Liver (tissue), 9 donors: Measurements from ENCODE around the gene COX11. TPM values are rescaled to one million over a fixed set of nuclear protein-coding genes. Genes with fewer than 3 reads are reported as not detected.

ENCODE experiments used
- DNase-seq: peaks from one replicate; pipeline ENCODE4 v3.0.0-alpha.2; 2017; ENCODE audit warnings: low spot score
- H3K27ac ChIP-seq, 2 donors: one replicate each; pipeline ENCODE4 v1.7.0; 2013; ENCODE audit warnings: inconsistent platforms in 2 of 2, low read length in 2 of 2, control low read depth in 1 of 2, low read depth in 1 of 2, mild to moderate bottlenecking in 1 of 2
- H3K27me3 ChIP-seq, 4 donors: one replicate each; pipeline versions ENCODE4 v1.6.1 to v1.7.0; 2013; ENCODE audit warnings: low read length in 3 of 4, inconsistent platforms in 1 of 4, mild to moderate bottlenecking in 1 of 4, moderate library complexity in 1 of 4; ENCODE audit not compliant: control insufficient read depth in 4 of 4, insufficient read depth in 4 of 4
- H3K36me3 ChIP-seq, 4 donors: one replicate each; pipeline versions ENCODE4 v1.6.1 to v1.7.0; 2013; ENCODE audit warnings: low read length in 3 of 4, mild to moderate bottlenecking in 3 of 4, low read depth in 1 of 4, moderate library complexity in 1 of 4; ENCODE audit not compliant: control insufficient read depth in 4 of 4, insufficient read depth in 3 of 4
- H3K4me1 ChIP-seq, 4 donors: one replicate each; pipeline versions ENCODE4 v1.6.1 to v1.7.0; 2013; ENCODE audit warnings: low read length in 3 of 4, mild to moderate bottlenecking in 3 of 4, moderate library complexity in 1 of 4; ENCODE audit not compliant: control insufficient read depth in 4 of 4, insufficient read depth in 4 of 4
- H3K4me3 ChIP-seq, 3 donors: one replicate each; pipeline versions ENCODE4 v1.6.1 to v1.7.0; 2013; ENCODE audit warnings: low read length in 3 of 3, control low read depth in 1 of 3, low read depth in 1 of 3, mild to moderate bottlenecking in 1 of 3
- H3K9ac ChIP-seq, 2 donors: one replicate each; pipeline ENCODE4 v1.7.0; 2013; ENCODE audit warnings: low read length in 2 of 2, mild to moderate bottlenecking in 2 of 2, moderate library complexity in 2 of 2, control low read depth in 1 of 2, low read depth in 1 of 2
- H3K9me3 ChIP-seq, 4 donors: one replicate each; pipeline versions ENCODE4 v1.6.1 to v1.7.0; 2013; ENCODE audit warnings: low read length in 3 of 4; ENCODE audit not compliant: control insufficient read depth in 4 of 4
- EGR1 ChIP-seq, 2 donors: IDR thresholded peaks; 2 replicates each; pipeline ENCODE4 v1.6.1; 2016 to 2018; ENCODE audit warnings: antibody characterized with exemption in 2 of 2, low read depth in 2 of 2
- FOXA1 ChIP-seq: IDR thresholded peaks from 2 replicates; pipeline ENCODE4 v1.6.1; 2016; ENCODE audit warnings: antibody characterized with exemption
- FOXA2 ChIP-seq: IDR thresholded peaks from 2 replicates; pipeline ENCODE4 v1.6.1; 2016; ENCODE audit warnings: antibody characterized with exemption
- GABPA ChIP-seq, 2 donors: IDR thresholded peaks in 1 of 2; conservative IDR thresholded peaks in 1 of 2; 2 replicates each; pipeline ENCODE4 v1.6.1; 2016; ENCODE audit warnings: antibody characterized with exemption in 2 of 2, mild to moderate bottlenecking in 1 of 2, moderate library complexity in 1 of 2
- HNF4G ChIP-seq: IDR thresholded peaks from 2 replicates; pipeline ENCODE4 v1.6.1; 2016; ENCODE audit warnings: antibody characterized with exemption
- JUND ChIP-seq, 2 donors: IDR thresholded peaks; 2 replicates each; pipeline ENCODE4 v1.6.1; 2016; ENCODE audit warnings: antibody characterized with exemption in 2 of 2
- NR2F2 ChIP-seq: IDR thresholded peaks from 2 replicates; pipeline ENCODE4 v1.6.1; 2016; ENCODE audit warnings: antibody characterized with exemption
- RXRA ChIP-seq, 2 donors: IDR thresholded peaks; 2 replicates each; pipeline ENCODE4 v1.6.1; 2017 to 2018; ENCODE audit warnings: antibody characterized with exemption in 2 of 2, mild to moderate bottlenecking in 1 of 2
- SP1 ChIP-seq: IDR thresholded peaks from 2 replicates; pipeline ENCODE4 v1.6.1; 2018; ENCODE audit warnings: antibody characterized with exemption, mild to moderate bottlenecking
- YY1 ChIP-seq: IDR thresholded peaks from 2 replicates; pipeline ENCODE4 v1.6.1; 2016; ENCODE audit warnings: antibody characterized with exemption, mild to moderate bottlenecking
- WGBS: extraction: QIAGEN DNeasy Blood & Tissue Kit; methylation state at CpG from one replicate; pipeline ENCODE4 v1.1.7; 2013; 5-methylcytosine and 5-hydroxymethylcytosine counted together
- polyA plus RNA-seq, 2 donors: library from polyadenylated mRNA; stranded (reverse) in 1 of 2; unstranded in 1 of 2; fragments of 200-250 nt in 1 of 2; fragments of >200 nt in 1 of 2; fragmentation: Nextera tagmentation in 1 of 2; extraction: Ambion mirVana in 1 of 2; gene quantifications; one replicate each; pipeline versions ENCODE4 v1.2.1 to v1.2.3, GENCODE V29; 2013 to 2015
- total RNA-seq, 2 donors: library from RNA; depleted of rRNA; stranded (reverse); fragments of >200 nt; gene quantifications; one replicate each; pipeline ENCODE4 v1.2.3, GENCODE V29; 2014
- TF ChIP-seq, protein P1 (sequence below): IDR thresholded peaks from 2 replicates; pipeline ENCODE4 v1.6.1; 2016; ENCODE audit warnings: antibody characterized with exemption
- TF ChIP-seq, protein P2 (sequence below): IDR thresholded peaks from 2 replicates; pipeline ENCODE4 v1.6.1; 2016; ENCODE audit warnings: antibody characterized with exemption
- TF ChIP-seq, protein P3 (sequence below): IDR thresholded peaks from 2 replicates; pipeline ENCODE4 v1.6.1; 2016; ENCODE audit warnings: antibody characterized with exemption, mild to moderate bottlenecking
- TF ChIP-seq, protein P4 (sequence below): IDR thresholded peaks from 2 replicates; pipeline ENCODE4 v1.6.1; 2016; ENCODE audit warnings: antibody characterized with exemption
- donor health status: healthy.
- donor health status: healthy.
- donor health status: healthy.
- donor health status: healthy.
- donor health status: healthy.

Gene COX11
- total and polyA plus RNA-seq, 4 donors = 29.0 to 46.7 (median 35.1) TPM

DNA sequence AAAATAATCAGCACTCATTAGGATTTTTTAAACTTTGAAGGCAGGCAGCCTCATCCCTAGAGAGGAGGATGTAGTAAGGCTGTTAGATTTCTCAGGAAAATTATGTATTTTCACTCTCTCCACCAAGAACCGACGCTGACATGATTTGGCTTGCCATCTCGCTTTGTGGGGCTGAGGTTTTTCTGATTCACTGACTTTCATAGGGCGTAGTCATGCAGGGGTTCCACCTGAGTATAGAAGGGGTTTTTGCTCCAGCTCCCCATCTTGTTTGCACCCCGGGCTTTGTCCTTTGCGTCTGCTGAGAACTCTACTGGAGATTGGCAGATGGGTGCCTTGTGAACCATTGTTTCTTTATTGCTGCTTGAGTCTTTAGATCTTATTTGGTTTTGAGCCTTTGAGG is 47.6 kb downstream of the COX11 start (continued):
- TF ChIP-seq, protein P1, sequence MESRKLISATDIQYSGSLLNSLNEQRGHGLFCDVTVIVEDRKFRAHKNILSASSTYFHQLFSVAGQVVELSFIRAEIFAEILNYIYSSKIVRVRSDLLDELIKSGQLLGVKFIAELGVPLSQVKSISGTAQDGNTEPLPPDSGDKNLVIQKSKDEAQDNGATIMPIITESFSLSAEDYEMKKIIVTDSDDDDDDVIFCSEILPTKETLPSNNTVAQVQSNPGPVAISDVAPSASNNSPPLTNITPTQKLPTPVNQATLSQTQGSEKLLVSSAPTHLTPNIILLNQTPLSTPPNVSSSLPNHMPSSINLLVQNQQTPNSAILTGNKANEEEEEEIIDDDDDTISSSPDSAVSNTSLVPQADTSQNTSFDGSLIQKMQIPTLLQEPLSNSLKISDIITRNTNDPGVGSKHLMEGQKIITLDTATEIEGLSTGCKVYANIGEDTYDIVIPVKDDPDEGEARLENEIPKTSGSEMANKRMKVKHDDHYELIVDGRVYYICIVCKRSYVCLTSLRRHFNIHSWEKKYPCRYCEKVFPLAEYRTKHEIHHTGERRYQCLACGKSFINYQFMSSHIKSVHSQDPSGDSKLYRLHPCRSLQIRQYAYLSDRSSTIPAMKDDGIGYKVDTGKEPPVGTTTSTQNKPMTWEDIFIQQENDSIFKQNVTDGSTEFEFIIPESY = no peak
- no peak for TF ChIP-seq YY1

DNA sequence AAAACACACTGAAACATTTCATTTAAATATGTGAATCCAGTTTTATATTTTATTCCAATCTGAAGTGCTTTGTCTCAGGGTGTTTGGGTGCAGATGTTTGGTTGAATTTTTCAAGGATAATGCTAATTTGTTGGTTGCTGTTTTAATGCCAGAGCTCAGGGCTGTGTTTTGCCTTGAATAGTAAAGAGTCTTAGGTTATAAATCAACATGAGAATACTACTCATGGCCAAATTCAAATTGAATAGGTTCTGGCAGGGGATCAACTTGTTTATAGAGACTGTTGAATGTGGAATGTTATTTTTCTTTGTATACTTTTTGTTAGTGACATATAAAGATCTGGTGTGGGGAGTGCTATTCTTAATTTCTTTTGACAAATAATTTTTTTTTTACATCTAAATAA is 49.0 kb downstream of the COX11 start:
- Histone ChIP-seq H3K9ac (no peak overlapping the region), H3K4me1 (no peaks in the 10 kb centered on the region), H3K27ac (no peak overlapping the region), H3K9me3 (peaks cover 0 to 2% (median 0%) of the 10 kb centered on the region in 4 donors), H3K4me3 (no peak overlapping the region), H3K27me3 (no peaks in the 10 kb centered on the region), H3K36me3 (peaks cover 4 to 52% (median 42%) of the 10 kb centered on the region in 4 donors)
- no peak for DNase-seq
- TF ChIP-seq, protein P2, sequence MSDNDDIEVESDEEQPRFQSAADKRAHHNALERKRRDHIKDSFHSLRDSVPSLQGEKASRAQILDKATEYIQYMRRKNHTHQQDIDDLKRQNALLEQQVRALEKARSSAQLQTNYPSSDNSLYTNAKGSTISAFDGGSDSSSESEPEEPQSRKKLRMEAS = no peak
- TF ChIP-seq, protein P1 = no peak
- TF ChIP-seq JUND (IDR thresholded peaks at IDR 0.05) = no peak

DNA sequence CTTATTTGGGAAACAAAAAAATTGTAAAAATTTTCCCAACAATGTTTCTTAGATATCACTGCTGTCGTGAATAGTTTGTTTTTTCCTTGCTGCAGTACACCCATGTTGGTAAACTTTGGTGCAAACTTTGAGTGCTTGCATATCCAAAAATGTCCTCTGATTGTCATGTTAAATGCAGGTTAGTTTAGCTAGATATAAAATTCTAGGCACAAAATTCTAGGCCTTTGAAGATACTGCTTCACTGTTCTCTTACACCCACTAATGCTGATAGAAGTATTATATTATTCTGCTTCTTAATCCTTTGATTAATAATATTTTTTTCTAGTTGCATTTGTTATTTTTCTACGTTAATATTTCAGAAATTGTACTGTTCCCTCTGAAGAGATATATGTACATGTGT is 51.7 kb downstream of the COX11 start:
- TF ChIP-seq YY1 = no peak
- TF ChIP-seq, protein P3, sequence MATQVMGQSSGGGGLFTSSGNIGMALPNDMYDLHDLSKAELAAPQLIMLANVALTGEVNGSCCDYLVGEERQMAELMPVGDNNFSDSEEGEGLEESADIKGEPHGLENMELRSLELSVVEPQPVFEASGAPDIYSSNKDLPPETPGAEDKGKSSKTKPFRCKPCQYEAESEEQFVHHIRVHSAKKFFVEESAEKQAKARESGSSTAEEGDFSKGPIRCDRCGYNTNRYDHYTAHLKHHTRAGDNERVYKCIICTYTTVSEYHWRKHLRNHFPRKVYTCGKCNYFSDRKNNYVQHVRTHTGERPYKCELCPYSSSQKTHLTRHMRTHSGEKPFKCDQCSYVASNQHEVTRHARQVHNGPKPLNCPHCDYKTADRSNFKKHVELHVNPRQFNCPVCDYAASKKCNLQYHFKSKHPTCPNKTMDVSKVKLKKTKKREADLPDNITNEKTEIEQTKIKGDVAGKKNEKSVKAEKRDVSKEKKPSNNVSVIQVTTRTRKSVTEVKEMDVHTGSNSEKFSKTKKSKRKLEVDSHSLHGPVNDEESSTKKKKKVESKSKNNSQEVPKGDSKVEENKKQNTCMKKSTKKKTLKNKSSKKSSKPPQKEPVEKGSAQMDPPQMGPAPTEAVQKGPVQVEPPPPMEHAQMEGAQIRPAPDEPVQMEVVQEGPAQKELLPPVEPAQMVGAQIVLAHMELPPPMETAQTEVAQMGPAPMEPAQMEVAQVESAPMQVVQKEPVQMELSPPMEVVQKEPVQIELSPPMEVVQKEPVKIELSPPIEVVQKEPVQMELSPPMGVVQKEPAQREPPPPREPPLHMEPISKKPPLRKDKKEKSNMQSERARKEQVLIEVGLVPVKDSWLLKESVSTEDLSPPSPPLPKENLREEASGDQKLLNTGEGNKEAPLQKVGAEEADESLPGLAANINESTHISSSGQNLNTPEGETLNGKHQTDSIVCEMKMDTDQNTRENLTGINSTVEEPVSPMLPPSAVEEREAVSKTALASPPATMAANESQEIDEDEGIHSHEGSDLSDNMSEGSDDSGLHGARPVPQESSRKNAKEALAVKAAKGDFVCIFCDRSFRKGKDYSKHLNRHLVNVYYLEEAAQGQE = no peak
- no peak for TF ChIP-seq FOXA2
- TF ChIP-seq, protein P1 = no peak
- TF ChIP-seq SP1 = no peak
- no peak for TF ChIP-seq HNF4G
- TF ChIP-seq, protein P4, sequence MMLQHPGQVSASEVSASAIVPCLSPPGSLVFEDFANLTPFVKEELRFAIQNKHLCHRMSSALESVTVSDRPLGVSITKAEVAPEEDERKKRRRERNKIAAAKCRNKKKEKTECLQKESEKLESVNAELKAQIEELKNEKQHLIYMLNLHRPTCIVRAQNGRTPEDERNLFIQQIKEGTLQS = no peak
- no peak for TF ChIP-seq EGR1 (IDR thresholded peaks at IDR 0.05; ENCODE audit: low read depth in 2 of 2)
- TF ChIP-seq GABPA (IDR thresholded peaks at IDR 0.05 in 1 of 2, conservative IDR thresholded peaks at IDR 0.05 in 1 of 2) = no peak
- no peak for TF ChIP-seq JUND (IDR thresholded peaks at IDR 0.05)
- no peak for TF ChIP-seq NR2F2
- TF ChIP-seq RXRA (IDR thresholded peaks at IDR 0.05) = no peak
- TF ChIP-seq FOXA1 = no peak
- Histone ChIP-seq H3K9me3 (peaks cover 0 to 2% (median 0%) of the 10 kb centered on the region in 4 donors), H3K27me3 (no peaks in the 10 kb centered on the region), H3K4me1 (no peaks in the 10 kb centered on the region), H3K36me3 (peaks cover 6 to 63% (median 49%) of the 10 kb centered on the region in 4 donors), H3K9ac (no peak overlapping the region), H3K4me3 (no peak overlapping the region), H3K27ac (no peak overlapping the region)
- WGBS = 96% methylated on average over 2 of the region's 2 CpGs
- DNase-seq = no peak
